HG03196 (cell line): ENCODE results near the gene OR2H2.

Experiments used
- ATAC-seq: cut with Tn5 transposase; IDR thresholded peaks from one replicate; pipeline ENCODE4 v1.9.1; 2021; ENCODE audit not compliant: unreplicated experiment

The OR2H2 gene

DNA sequence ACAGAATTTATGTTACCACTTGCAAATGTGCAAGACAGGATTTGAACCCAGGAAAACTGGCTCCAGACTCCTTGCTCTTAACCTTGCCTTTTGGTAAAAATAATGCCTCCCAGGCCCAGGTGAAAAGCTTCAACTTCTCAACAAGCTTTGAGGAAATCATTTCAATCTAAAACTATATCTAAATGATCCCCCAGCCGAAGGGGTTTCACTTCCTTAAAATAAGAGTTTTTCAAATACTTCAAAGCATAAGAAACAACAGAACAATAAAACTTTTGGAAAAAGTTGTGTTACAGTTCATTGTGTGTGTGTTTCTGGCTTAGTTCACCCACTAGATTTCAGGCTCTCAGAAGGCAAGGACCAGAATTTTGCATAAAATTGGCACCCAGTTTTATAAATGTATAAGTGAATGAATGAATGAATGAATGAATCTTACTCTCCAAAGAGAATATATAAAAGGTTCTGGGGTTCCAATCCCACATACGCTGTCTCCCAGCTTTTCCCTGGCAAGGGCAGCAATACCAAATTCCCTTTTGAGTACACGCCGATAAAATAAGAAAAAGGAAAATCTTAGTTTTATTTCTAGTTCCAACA lies 5.4 kb downstream of the OR2H2 start:
- ATAC-seq: no peak

DNA sequence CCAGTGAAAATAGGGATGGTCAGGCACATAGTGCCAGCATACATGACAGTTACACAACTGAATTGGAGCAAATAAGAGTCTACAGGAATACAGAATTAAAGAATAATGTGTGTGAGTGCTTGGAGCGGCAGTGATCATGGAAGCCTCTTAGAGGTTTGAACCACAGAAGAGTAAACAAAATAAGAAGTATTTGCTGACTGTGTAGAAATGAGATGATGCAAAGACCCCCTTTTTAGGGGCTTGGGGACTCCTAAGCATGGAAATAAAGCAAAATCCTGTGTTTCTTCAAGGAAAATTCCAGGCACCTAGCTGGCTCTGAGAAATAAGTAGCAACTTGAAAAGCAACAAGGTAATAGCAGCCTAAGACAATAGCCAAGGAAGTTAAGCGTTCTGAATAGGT lies 6.8 kb downstream of the OR2H2 start:
- ATAC-seq: no peak

DNA sequence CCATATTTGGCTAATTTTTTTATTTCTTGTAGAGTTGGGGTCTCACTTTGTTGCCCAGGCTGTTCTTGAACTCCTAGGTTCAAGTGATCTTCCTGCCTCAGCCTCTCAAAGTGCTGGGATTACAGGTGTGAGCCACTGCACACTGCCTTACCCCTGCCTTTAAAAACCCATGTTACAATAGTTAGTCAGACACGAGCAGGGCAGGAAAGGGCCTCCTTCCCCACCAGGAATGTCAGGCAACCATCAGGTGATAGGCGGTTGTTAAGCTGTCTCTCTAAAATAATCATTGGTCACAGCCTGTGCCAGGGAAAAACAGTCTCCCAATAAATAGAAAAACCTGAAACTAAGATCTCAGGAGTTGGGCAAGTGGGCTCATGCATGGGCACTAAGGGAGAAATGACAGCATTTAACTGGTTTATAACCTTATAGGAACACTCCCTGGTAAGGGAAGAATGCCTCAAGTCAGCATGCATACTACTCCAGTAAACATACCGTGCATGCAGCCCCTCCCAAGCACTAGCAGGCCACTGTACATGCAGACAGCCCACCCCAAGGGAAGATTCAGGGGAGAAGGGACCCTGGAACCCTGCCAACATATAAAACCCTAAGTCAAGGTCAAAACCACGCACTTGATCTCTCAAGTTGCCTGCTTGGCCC lies 8.4 kb downstream of the OR2H2 start:
- no peak for ATAC-seq

DNA sequence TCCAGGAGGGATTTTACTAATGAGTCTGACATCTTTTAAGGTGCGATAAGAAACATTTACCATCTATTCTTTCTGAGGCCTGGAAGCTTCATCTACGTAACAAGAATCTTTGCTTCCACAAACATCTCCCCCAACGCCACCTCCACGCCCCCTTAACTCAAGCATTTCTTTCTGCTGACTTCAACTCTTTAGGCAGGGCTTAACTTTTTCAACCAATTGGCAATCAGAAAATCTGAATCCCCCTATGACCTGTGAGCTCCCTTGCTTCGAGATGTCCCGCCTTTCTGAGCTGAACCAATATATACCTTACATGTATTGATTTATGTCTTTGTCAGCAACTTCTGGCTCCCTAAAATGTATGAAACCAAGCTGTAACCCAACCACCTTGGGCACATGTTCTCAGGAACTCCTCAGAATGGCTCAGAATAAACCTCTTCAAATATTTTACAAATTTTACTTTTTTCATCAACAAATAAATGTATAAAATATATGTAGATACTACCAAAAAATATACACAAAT lies 11.5 kb downstream of the OR2H2 start:
- no peak for ATAC-seq

DNA sequence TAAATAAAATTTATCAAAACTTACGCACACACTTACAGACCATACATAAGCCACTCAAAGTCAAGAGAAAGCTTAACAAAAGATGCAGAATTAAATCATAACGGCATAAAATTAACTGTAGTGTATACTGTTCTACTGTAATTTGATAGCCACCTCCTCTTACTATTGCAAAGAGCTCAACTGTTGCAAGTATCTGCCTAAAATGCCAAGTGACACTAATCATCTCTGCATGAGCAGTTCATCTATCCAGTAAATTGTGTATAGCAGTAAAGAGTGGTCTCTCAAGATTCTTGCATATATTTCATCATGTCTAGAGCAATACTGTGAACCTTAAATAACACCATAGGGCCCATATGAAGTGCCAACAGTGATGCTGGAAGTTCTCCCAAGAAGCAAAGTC lies 12.3 kb downstream of the OR2H2 start:
- ATAC-seq: no peak

DNA sequence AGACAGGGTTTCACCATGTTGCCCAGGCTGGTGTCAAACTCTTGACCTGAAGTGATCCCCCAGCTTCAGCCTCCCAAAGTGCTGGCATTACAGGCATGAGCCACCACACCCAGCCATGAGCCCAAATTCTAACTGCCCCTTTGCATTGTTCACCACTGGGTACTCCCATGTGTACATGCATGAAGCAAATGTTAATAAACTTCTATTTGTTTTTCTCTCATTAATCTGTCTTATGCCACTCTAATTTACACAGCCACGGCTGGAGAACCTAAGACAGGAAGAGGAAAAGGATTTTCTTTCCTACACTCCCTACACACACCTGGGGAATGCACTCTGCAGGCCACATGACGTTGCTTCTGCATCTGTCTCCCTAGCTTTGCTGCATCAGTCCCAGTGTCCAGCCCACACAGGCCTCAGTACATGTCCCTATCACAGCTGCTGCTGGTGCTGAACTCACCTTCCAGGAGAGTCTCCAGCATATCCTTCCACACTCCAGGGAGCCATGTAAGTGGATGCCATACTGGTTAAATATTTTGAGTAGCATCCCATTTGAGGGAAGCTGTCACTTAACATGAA lies 13.3 kb downstream of the OR2H2 start:
- ATAC-seq: no peak

DNA sequence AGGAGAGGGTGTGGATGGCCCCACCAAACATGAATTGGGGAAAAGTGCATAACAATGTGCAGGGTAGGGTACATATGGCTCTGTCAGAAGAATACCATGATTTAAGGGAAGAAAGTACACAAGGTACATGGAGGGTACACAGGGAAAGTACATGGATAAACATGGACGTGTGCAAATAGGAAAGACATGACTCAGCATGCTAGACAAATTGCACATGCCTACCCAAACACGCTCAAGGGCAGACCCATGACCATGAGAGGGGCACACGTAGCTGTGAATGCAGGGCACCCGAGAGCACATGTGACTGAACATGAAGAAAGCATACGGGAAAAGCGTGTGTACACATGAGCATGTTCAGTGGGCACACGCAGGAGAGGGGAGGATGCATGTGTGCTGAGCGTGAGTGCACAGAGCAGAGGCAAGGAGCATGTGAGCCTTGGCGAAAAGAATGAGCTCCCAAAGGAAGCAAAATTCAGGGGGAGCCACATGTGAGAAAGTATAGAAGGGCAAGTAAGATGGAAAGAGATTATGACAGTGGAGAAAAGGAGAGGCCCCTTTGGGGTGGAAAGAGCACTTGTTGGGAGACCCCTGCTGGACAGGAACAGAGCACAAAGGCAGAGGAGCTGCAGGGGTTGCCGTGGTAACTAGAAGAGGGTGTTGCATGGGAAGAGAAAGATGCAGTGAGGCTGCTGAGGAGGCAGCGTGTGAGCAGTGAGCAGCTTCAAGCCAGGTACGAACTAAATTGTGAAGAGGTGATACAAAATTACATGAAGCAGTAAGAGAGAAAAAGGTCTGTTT lies 17.8 kb downstream of the OR2H2 start:
- no peak for ATAC-seq

DNA sequence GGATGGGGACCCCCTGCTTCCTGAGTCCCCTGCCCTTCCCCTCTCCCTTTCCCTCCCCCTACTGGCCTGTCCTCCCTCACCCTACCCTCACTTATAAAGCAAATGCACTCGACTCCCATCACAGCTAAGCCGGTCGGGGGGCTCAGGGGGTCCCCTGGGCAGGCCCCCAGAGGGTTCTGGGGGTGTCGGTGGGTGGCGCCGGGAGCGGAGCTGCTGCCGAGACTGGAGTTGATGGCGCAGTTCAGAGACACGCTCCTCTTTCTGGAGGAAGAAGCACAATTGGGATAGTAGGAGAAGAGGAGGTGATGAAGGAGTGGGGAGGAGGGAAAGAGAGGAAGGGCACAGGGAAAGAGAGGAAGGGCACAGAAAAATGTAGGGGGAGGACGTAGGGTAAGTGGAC lies 18.5 kb downstream of the OR2H2 start:
- ATAC-seq: no peak

DNA sequence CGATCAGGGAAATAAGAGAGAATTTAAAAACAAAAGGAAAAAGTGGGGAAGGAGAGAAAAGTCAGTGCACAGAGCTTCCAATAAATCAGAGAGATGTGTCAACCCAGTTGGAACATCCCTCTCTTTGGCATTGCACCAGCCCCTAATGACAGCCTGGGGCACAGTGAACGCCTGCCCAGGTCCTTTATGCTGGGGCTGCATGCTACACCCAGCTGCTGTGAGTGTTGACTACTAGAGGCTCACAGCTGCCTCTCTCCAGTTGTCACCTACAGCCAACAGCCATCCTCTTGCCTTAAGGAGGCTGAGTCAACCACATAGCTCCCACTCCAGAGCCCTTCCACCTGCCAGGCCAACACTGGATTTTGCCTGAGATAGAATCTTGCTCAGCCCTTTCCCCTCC lies 19.0 kb downstream of the OR2H2 start:
- ATAC-seq: no peak

DNA sequence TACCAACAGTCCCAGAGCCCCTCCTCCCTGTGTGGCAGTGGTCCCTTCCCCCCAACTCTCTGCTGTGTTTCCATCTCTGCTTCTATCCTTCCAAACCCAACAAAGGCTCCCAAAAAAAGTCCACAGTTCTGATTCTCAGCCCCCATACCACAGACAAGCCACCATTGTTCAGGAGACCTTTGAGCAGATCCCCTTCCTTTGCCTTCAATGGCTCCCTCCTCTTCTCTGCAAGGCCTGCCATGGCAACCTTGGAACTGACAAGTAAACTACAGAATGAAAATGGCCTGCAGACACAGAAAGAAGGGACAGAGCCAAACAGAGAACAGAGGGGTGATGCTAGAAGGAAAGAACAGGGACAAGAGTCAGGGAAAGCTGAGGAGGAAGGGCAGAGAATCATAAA lies 23.2 kb downstream of the OR2H2 start:
- ATAC-seq: no peak

DNA sequence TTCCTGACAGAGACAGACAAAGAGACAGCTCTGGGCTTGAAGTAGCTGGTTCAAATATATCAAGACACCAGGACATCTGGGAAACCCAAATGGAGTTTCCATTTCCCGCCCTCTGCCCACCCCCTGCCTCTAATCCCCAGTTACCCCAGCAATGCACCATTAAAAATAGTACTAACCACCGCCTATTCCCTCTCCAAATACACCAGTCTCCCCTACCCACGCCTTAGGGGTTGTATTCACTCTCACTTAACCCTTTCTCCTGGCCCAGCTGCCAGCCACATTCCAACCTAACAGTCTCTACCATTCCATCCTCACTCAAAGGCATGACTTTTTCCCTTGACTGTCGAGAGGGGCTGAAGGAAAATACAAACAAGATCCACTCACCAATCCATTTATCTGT lies 25.6 kb downstream of the OR2H2 start:
- ATAC-seq: no peak

DNA sequence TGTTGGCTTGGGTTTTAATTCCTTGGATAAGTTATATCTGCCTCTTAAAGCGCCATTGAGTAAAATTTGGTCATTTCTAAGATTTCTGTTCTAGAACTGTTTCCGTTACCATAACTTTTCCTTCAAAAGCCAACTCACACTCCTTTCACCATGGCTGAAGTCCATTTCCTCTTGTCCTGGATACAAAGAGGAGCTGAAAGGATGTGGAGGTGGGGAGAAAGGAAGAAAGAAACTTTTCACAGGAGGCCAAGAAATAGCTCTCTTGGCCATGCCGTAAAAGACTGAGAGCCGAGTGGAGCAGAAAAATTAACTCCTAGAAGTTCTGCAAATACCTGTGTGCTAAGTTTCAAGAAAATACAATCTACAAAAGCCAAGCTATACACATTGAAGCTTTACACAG lies 26.5 kb downstream of the OR2H2 start:
- ATAC-seq: no peak

DNA sequence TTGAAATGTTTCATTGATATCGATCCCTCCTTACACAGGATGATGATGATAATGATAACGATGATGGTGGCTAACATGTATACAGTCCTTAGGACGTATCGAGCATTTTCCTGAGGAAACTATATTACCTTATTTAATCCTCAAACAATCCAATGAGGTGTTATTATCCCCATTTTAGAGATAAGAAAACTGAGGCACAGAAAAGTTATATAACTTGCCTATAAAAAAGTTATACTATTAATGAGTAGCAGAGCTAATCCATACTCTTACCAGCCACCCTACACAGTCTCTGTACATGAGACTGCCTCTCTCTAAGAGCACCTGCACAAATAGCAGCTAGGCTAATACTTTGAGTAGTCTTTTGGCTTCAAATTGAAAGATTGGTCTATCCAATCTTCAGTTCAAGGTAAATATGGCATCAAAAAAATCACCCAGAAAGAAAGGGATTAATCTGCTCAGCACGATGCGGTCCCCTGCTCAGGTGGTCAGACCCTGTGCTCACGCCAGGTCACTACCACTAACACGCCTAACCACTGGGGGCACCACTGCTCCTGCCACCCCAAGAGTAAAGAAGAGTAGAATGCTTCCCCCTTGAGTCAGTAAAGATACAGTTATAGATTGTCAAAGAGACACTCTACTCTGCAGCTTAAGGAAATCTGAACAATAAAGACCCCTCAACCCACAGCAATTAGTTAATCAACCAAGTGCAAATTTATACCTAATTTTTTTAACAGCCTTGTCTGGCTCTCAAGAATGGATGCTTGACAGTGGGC lies 33.0 kb downstream of the OR2H2 start:
- ATAC-seq: no peak

DNA sequence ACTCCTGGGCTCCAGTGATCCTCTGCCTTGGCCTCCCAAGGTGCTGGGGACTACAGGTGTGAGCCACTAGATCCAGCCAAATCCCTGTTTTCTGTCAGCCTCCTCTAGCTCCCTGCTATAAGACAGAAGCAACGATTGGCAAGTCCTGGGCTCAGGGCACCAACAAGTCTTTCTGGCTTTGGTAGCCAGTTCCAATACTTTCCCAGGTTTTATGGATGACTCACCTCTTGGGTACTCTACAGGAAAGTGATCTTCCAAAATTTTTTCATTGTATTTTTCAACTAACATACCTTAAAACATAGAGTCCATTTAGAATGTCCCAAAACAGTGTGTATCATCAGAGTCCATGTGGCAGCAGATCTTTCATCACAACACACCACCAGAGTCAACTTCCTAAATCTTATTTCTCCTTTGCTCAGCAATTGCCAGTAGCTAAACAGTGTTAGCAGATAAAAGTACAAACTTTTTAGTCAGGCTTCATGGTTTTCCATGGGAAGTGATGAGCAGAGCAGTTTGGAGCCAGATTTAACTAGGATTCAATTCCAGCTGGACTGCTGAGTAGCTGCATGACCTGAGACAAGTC lies 34.7 kb downstream of the OR2H2 start:
- no peak for ATAC-seq

DNA sequence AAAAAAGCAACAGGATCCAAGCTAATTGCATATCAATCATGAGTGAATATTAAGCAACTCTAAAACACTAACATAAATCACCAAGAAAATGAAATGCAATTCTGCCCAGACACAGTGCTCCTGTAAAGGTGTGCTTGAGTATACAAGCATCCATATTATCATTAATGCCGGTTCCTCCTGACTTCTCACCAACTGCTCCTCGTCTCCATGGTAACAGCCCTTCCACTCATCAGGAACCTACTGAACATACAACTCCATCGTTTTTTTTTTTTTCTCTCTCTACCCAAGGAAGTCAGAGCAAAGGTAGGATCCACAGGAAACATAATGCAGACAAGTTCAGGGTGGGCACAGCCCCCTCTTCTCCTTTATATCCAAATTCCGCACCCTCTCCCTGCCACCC lies 35.7 kb downstream of the OR2H2 start:
- no peak for ATAC-seq

DNA sequence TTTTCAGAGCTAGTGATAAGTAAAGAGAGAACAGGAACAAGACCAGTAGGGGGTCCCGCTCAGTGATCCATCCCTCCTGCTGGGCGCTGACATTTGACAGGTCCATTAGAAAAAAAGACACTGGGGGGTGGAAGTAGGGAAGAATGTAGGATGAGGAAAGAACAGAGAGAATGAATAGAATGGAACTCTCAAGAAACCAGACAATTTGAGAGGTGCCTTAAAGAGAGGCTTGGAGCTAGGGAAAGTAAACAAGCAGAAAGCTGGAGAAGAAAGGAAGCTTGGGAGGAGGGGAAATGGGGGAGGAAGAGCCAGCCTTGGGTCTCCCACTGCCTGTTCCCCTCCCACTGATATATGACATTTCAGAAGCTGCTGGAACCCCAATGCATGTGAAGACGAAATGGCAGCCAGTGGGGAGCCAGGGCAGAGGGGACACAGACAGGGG lies 39.6 kb downstream of the OR2H2 start:
- ATAC-seq: no peak

DNA sequence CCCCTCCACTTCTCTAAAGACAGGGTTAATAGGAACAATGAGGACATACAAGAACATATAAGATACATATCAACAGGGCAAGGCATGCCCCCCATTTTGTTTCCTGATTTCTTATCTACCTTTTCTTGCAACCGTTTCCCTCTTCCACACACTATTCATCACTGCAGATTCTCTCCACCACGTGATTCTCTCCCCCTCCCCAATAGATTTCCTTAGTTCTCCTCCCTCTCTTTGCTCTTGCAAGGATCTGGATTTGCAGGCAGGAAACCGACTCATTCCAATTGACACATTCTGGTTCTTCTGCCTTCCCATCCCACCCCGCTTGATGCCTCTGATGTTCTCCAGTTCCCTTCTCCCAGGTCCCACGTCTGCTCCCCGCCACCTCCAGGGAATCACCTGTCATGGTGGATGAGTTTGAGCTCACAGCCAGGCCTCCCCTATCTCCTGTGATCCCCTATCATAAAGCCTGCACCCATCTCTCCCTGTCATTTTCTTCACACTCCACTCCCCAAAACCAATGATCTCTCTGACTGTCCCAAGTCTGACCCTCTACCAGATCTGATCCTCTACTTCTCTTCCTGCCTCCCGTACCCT lies 40.5 kb downstream of the OR2H2 start:
- ATAC-seq: no peak

DNA sequence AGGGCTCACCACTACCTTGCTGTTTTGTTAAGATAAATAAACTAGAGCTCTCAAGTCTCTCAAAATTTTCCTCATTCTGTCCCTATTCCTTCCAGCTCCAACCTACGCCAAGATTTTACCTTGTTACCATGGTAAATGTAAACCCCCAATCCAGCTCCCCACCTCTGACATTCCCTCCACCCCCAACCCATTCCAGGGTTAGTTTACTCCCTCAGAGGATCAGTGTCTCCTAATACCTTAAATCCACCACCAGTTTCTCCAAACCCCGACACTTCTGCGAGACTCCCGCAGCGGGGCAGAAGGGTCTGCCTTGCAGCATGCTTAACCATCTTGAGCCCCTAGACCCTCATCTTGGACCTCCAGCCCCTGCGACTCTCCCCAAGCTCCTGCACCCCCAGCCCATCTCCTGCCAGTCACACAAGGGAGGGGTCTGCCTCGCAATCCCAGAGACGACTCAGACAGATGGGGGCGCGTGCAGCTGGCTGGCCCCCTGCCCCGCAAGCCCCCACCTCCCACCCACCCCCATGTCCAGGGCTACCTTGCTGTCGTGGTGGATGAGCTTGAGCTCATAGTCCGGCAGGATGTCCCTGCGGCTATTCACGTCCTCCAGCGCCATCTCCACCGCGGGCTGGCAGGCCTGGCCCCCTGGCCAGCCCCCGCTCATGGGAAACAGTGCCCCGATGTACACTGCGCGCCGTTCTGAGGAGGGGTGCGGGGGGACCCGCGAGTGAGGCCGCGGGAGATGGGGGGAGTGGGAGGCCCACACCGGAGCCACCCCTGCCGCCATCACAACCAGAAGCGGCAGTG lies 42.2 kb downstream of the OR2H2 start:
- ATAC-seq: no peak

DNA sequence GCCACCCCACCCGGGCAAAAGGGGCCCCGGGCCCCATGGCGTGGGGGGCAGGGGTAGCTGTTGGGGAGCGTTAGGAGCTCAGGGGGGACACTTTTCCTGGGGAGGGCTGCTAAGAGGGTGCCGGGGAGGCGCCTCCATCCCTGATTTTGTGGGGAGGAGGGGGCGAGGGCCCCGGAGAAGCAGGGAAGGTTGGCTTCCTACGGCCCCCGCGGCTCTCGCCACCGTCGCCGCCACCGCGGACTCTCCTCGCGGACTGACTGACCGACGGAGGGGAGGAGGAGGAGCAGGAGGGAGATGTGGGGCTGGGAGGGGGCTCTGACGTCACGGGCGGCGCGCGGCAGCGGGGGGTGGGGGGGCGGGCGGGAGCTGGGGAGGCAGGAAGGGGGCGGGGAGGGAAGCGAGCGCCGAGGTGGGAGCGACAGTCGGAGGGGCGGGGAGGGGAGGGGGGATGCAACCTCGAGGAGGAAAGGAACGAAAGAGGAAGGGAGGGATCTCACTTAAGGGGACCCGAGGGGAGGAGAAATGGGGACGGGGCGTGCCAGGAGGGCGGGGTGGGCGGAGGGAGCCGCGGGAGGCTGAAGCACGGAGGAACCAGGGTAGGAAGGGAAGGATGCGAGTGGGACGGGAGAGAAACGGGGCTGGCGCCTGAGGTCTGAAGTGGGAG lies 43.0 kb downstream of the OR2H2 start:
- no peak for ATAC-seq
